SK-N-SH (cell line): ENCODE measurements around the gene TBC1D16. TPM values are rescaled to one million over a fixed set of nuclear protein-coding genes. Genes with fewer than 3 reads are reported as not detected.

Source experiments
- CTCF ChIA-PET: fragments of 300-600, 350-600 bp; formaldehyde crosslinking; extraction: SDS; loops from one replicate; lab custom pipeline; 2021; lab: Yijun Ruan, JAX
- POLR2A ChIA-PET: fragments of 350-600 bp; sonication (Branson Sonifier 250); formaldehyde crosslinking; extraction: SDS; loops from one replicate; lab custom pipeline; 2020; ENCODE audit warnings: antibody characterized with exemption, inconsistent platforms; lab: Yijun Ruan, JAX
- DNase-seq: peaks from one replicate; pipeline ENCODE4 v3.0.0; 2012
- H2AFZ ChIP-seq: fragments of 200-600 bp; sonication (generic); 2 replicates; pipeline ENCODE4 v1.8.1; 2016; ENCODE audit warnings: antibody characterized with exemption, mild to moderate bottlenecking, low read depth
- H3F3A ChIP-seq: fragments of 200-600 bp; sonication (generic); replicated peaks from 2 replicates; pipeline ENCODE3; 2016; ENCODE audit warnings: antibody characterized with exemption, mild to moderate bottlenecking; ENCODE audit not compliant: insufficient read depth
- H3K27ac ChIP-seq, 2 experiments: fragments of 200-500 bp in 1 of 2; fragments of 200-600 bp in 1 of 2; sonication (Bioruptor generic) in 1 of 2; sonication (generic), shearing (Covaris generic) in 1 of 2; 2 replicates each; pipeline versions ENCODE4 v1.5.1 to v1.6.1; 2014 to 2016; ENCODE audit warnings: low read depth in 2 of 2, inconsistent platforms in 1 of 2, low read length in 1 of 2, mild to moderate bottlenecking in 1 of 2, mixed read lengths in 1 of 2
- H3K27me3 ChIP-seq: fragments of 200-600 bp; sonication (generic), shearing (Covaris generic); 2 replicates; pipeline ENCODE4 v1.6.1; 2016; ENCODE audit warnings: mixed run types; ENCODE audit not compliant: insufficient read depth
- H3K36me3 ChIP-seq, 2 experiments: fragments of 200-500 bp in 1 of 2; fragments of 200-600 bp in 1 of 2; sonication (Bioruptor generic) in 1 of 2; sonication (generic) in 1 of 2; replicated peaks in 1 of 2; 2 replicates each; pipeline versions ENCODE3 to v1.5.1; 2014 to 2016; ENCODE audit warnings: low read length in 1 of 2, mild to moderate bottlenecking in 1 of 2; ENCODE audit not compliant: insufficient read depth in 2 of 2, control insufficient read depth in 1 of 2
- H3K4me1 ChIP-seq, 2 experiments: fragments of 200-500 bp in 1 of 2; fragments of 200-600 bp in 1 of 2; sonication (Bioruptor generic) in 1 of 2; sonication (generic), shearing (Covaris generic) in 1 of 2; 2 replicates each; pipeline versions ENCODE4 v1.5.1 to v1.6.1; 2014 to 2016; ENCODE audit warnings: low read depth in 1 of 2, low read length in 1 of 2, mixed run types in 1 of 2; ENCODE audit not compliant: insufficient read depth in 2 of 2, control insufficient read depth in 1 of 2
- H3K4me2 ChIP-seq: fragments of 200-600 bp; sonication (generic), shearing (Covaris generic); 2 replicates; pipeline ENCODE4 v1.6.1; 2017; ENCODE audit warnings: mixed run types
- H3K4me3 ChIP-seq, 2 experiments: fragments of 200-500 bp in 1 of 2; fragments of 200-600 bp in 1 of 2; sonication (Bioruptor generic) in 1 of 2; sonication (generic), shearing (Covaris generic) in 1 of 2; 2 replicates each; pipeline versions ENCODE4 v1.5.1 to v1.8.1; 2014 to 2016; ENCODE audit warnings: low read depth in 2 of 2, inconsistent platforms in 1 of 2, low read length in 1 of 2, mild to moderate bottlenecking in 1 of 2, mixed read lengths in 1 of 2, moderate library complexity in 1 of 2
- H3K79me2 ChIP-seq: fragments of 200-600 bp; sonication (generic); 2 replicates; pipeline ENCODE4 v1.8.1; 2017; ENCODE audit warnings: mild to moderate bottlenecking; ENCODE audit not compliant: insufficient read depth
- H3K9ac ChIP-seq: fragments of 200-600 bp; sonication (generic); 2 replicates; pipeline ENCODE4 v1.6.1; 2017; ENCODE audit warnings: mixed run types
- H3K9me2 ChIP-seq: fragments of 200-600 bp; sonication (generic); 2 replicates; pipeline ENCODE4 v1.6.1; 2017; ENCODE audit warnings: mixed run types
- H3K9me3 ChIP-seq: fragments of 200-600 bp; sonication (generic); 2 replicates; pipeline ENCODE4 v1.6.1; 2017; ENCODE audit warnings: mixed run types, mild to moderate bottlenecking, moderate library complexity
- H4K20me1 ChIP-seq: fragments of 200-600 bp; sonication (generic); 2 replicates; pipeline ENCODE4 v1.6.1; 2017; ENCODE audit warnings: mild to moderate bottlenecking, mixed run types; ENCODE audit not compliant: insufficient read depth
- CHD2 ChIP-seq: fragments of 150-350 bp; IDR thresholded peaks from 2 replicates; pipeline ENCODE4 v1.6.1; 2018; ENCODE audit warnings: low read length; ENCODE audit not compliant: partially characterized antibody
- EP300 ChIP-seq, 2 experiments: IDR thresholded peaks; 2 replicates each; pipeline versions ENCODE4 v1.4.0 to v1.6.1; 2012; ENCODE audit warnings: borderline replicate concordance in 1 of 2, low read depth in 1 of 2, low read length in 1 of 2
- FOXM1 ChIP-seq: IDR thresholded peaks from 2 replicates; pipeline ENCODE4 v1.4.0; 2012; ENCODE audit warnings: low read depth, mild to moderate bottlenecking
- GATA2 ChIP-seq: sonication (generic); formaldehyde crosslinking; IDR thresholded peaks from 2 replicates; pipeline ENCODE4 v1.5.0; 2020; ENCODE audit warnings: mild to moderate bottlenecking, missing genetic modification reagents
- JUND ChIP-seq: IDR thresholded peaks from 2 replicates; pipeline ENCODE4 v1.4.0; 2012
- MEF2A ChIP-seq: IDR thresholded peaks from 2 replicates; pipeline ENCODE4 v1.4.0; 2012; ENCODE audit warnings: low read depth, borderline replicate concordance
- NFIC ChIP-seq: IDR thresholded peaks from 2 replicates; pipeline ENCODE4 v1.4.0; 2012; ENCODE audit warnings: borderline replicate concordance
- NRF1 ChIP-seq: IDR thresholded peaks from 2 replicates; pipeline ENCODE4 v1.6.1; 2012; ENCODE audit warnings: low read depth, mild to moderate bottlenecking, low read length
- PBX3 ChIP-seq: IDR thresholded peaks from 2 replicates; pipeline ENCODE4; 2012
- POLR2AphosphoS5 ChIP-seq: IDR thresholded peaks from 2 replicates; pipeline ENCODE4 v1.6.1; 2012; ENCODE audit warnings: low read depth, low read length
- RAD21 ChIP-seq: IDR thresholded peaks from 2 replicates; pipeline ENCODE4 v1.6.1; 2012; ENCODE audit warnings: mild to moderate bottlenecking, low read length
- REST ChIP-seq: IDR thresholded peaks from 2 replicates; pipeline ENCODE4 v1.6.1; 2012; ENCODE audit warnings: mild to moderate bottlenecking, low read depth, low read length, moderate library complexity
- RXRA ChIP-seq: IDR thresholded peaks from 2 replicates; pipeline ENCODE4 v1.4.0; 2012; ENCODE audit warnings: low read depth, mild to moderate bottlenecking, borderline replicate concordance
- TAF1 ChIP-seq: IDR thresholded peaks from 2 replicates; pipeline ENCODE4 v1.6.1; 2012; ENCODE audit warnings: low read depth, mild to moderate bottlenecking, low read length, moderate library complexity, borderline replicate concordance
- YY1 ChIP-seq: IDR thresholded peaks from 2 replicates; pipeline ENCODE4 v1.4.0; 2012; ENCODE audit warnings: low read depth, mild to moderate bottlenecking
- WGBS: methylation state at CpG from one replicate; pipeline ENCODE4 v1.1.6; 2017; ENCODE audit warnings: low lambda C conversion rate; 5-methylcytosine and 5-hydroxymethylcytosine counted together
- polyA plus RNA-seq, 3 experiments: library from polyadenylated mRNA; depleted of rRNA; stranded (reverse); fragments of >200 nt; gene quantifications; 2 replicates each; pipeline ENCODE4 v1.2.3, GENCODE V29; 2012
- TF ChIP-seq, protein P1 (sequence below): fragments of 150-350 bp; IDR thresholded peaks from 2 replicates; pipeline ENCODE4 v1.6.1; 2016; ENCODE audit warnings: mild to moderate bottlenecking, low read depth, low read length

TBC1D16 gene
- polyA plus RNA-seq, 1 of the 3 experiments (the other 2 are of a cell fraction), result 14.5 TPM

- TF ChIP-seq NRF1 (no peak), PBX3 (no peak), JUND (no peak), YY1 (no peak), POLR2AphosphoS5 (no peak), GATA2 (CRISPR knock-in tag) (no peak), RXRA (no peak), NFIC (no peak), MEF2A (no peak), EP300 (IDR thresholded peaks at IDR 0.05; ENCODE audit: borderline replicate concordance in 1 of 2, low read depth in 1 of 2, low read length in 1 of 2) (no peak), CHD2 (no peak)
- TF ChIP-seq, protein P1, sequence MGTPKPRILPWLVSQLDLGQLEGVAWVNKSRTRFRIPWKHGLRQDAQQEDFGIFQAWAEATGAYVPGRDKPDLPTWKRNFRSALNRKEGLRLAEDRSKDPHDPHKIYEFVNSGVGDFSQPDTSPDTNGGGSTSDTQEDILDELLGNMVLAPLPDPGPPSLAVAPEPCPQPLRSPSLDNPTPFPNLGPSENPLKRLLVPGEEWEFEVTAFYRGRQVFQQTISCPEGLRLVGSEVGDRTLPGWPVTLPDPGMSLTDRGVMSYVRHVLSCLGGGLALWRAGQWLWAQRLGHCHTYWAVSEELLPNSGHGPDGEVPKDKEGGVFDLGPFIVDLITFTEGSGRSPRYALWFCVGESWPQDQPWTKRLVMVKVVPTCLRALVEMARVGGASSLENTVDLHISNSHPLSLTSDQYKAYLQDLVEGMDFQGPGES, result no peak
- H3K9me3 ChIP-seq, result peaks cover 5% of the 10 kb centered on the region; the same call in 1 of the 2 replicates
- H3F3A ChIP-seq, result no peaks in the 10 kb centered on the region
- H3K27ac ChIP-seq, result no peak overlapping the region
- H4K20me1 ChIP-seq, result peaks cover 40% of the 10 kb centered on the region
- no peak overlapping the region for H3K4me3 ChIP-seq
- H3K4me2 ChIP-seq, result no peak overlapping the region
- H3K9me2 ChIP-seq, result no peaks in the 10 kb centered on the region
- H3K27me3 ChIP-seq, result no peaks in the 10 kb centered on the region
- WGBS, result 96% methylated on average over 26 of the region's 34 CpGs
- ChIA-PET POLR2A (interaction anchor here (0.5 kb wide), 1 partner anchor 330 kb away, joined by 3 read pairs; no protein-coding TSS in a partner anchor), CTCF (interaction anchor here (0.7 to 12.1 kb wide), 35 partner anchors 8 to 972 kb away, joined by 3 to 209 read pairs (median 7); partner anchors contain the start of genes CBX2, GAA and TBC1D16)
- no peak for DNase-seq
- H2AFZ ChIP-seq, result no peak overlapping the region
- no peak overlapping the region for H3K9ac ChIP-seq
- peaks cover 0 to 5% of the 10 kb centered on the region in 2 experiments; a peak in 1 of 4 replicates for H3K4me1 ChIP-seq
- peaks cover 20% of the 10 kb centered on the region for H3K79me2 ChIP-seq
- H3K36me3 ChIP-seq, result peaks cover 14 to 22% of the 10 kb centered on the region in 2 experiments
Measured at GRCh38 chr17:80009391-80010282, 26.0 kb downstream of the TBC1D16 start.

DNA sequence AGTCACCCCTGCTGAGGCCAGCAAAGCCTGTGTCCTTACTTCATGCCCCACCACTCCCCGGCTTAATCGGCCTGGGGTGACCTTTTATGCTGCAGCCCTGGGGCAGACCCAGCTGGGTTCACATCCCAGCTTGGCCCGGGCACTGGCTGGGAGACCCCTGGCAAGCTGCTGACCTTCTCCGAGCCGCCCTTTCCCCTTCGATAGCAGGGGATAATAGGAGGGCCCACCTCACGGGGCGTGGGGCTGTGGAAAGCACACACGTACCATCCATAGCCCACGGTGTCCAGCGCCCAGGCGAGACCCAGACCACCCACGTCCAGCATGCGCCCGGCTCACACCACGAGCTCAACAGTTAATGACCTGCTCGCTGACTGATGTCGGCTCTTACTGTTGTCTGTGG, 26.8 kb downstream of the TBC1D16 start:
- no peaks in the 10 kb centered on the region for H3K27me3 ChIP-seq
- H3K9ac ChIP-seq, result no peak overlapping the region
- CTCF ChIA-PET, result interaction anchor here (0.6 to 12.1 kb wide), 65 partner anchors 9 to 973 kb away, joined by 3 to 209 read pairs (median 4); partner anchors contain the start of genes CBX2, CBX4, GAA and TBC1D16
- H3K4me3 ChIP-seq, result no peak overlapping the region; a peak in 1 of 4 replicates
- peaks cover 13% of the 10 kb centered on the region for H3K79me2 ChIP-seq
- WGBS, result 81% methylated on average over 18 of the region's 18 CpGs
- POLR2A ChIA-PET, result interaction anchor here (0.6 to 1.0 kb wide), 2 partner anchors 21 to 74 kb away, joined by 3 to 4 read pairs; no protein-coding TSS in a partner anchor
- H3K9me3 ChIP-seq, result no peaks in the 10 kb centered on the region
- no peaks in the 10 kb centered on the region for H3F3A ChIP-seq
- DNase-seq, result no peak
- peaks cover 7 to 22% of the 10 kb centered on the region in 2 experiments for H3K36me3 ChIP-seq
- H3K27ac ChIP-seq, result no peak overlapping the region
- peaks cover 38% of the 10 kb centered on the region for H4K20me1 ChIP-seq
- no peak overlapping the region for H3K4me2 ChIP-seq
- H2AFZ ChIP-seq, result no peak overlapping the region
- H3K9me2 ChIP-seq, result no peaks in the 10 kb centered on the region
- peaks cover 0 to 5% of the 10 kb centered on the region in 2 experiments; a peak in 1 of 4 replicates for H3K4me1 ChIP-seq
- no peak for TF ChIP-seq PBX3
- no peak for TF ChIP-seq YY1
- no peak for TF ChIP-seq FOXM1
- no peak for TF ChIP-seq RXRA
- no peak for TF ChIP-seq RAD21
- TF ChIP-seq TAF1, result no peak
- no peak for TF ChIP-seq CHD2
- TF ChIP-seq REST, result no peak
